UCSD-AML1 (cell line): ENCODE data around the gene KIAA1191.
"Not testable (repeated sequence)": the region's sequence is repeated elsewhere in the genome, so short reads cannot be mapped to it uniquely, and the experiment has no call there.

ENCODE experiments used
- DNase-seq: peaks from one replicate; lab custom pipeline; 2025; ENCODE audit not compliant: unreplicated experiment; lab: John Stamatoyannopoulos, UW

KIAA1191 gene

DNA sequence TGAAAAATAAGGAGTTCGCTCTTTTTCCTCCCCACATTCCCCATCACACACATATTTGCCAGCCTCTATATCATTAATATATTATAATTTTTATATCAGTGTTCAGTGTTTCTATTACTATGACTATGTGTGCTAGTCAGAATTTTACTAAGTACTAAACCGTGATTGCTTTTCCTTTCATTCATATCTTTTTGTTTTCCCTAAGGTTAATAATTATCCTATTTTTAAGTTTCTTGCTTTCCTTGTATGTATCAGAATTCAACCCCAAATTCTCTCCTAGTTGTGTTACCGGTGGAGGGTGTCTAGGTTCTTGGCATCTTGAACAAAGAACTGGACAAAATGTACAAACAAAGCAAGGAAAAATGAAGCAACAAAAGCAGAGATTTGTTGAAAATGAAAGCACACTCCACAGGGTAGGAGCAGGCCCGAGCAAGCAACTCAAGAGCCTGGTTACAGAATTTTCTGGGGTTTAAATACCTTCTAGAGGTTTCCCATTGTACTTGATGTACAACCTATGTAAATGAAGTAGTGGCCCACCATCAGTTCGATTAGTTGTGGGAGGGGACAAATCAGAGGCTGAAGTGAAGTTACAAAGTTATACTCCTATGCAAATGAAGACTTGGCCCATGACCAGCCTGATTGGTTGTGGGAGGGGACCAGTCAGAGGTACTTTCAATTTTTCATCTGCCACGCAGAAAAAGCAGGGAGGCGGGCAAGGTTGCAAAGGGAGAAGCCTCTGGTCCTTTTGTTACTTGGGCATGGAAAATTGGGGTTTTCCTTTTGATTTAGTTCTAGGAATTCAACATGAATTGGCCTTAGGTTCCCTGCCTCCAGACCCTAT lies 43.8 kb downstream of the KIAA1191 start:
- DNase-seq: no peak

DNA sequence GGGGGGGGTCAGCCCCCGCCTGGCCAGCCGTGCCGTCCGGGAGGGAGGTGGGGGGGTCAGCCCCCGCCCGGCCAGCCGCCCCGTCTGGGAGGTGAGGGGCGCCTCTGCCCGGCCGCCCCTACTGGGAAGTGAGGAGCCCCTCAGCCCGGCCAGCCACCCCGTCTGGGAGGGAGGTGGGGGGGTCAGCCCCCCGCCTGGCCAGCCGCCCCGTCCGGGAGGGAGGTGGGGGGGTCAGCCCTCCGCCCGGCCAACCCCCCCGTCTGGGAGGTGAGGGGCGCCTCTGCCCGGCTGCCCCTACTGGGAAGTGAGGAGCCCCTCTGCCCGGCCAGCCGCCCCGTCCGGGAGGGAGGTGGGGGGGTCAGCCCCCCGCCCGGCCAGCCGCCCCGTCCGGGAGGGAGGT lies 56.2 kb downstream of the KIAA1191 start:
- not testable (repeated sequence) for DNase-seq
